Measurements from ENCODE around the gene NR2F2. TPM values are rescaled to one million over a fixed set of nuclear protein-coding genes. Genes with fewer than 3 reads are reported as not detected.

The NR2F2 gene
- total RNA-seq, 1 donor from 2014 or later: 19.1 TPM

DNA sequence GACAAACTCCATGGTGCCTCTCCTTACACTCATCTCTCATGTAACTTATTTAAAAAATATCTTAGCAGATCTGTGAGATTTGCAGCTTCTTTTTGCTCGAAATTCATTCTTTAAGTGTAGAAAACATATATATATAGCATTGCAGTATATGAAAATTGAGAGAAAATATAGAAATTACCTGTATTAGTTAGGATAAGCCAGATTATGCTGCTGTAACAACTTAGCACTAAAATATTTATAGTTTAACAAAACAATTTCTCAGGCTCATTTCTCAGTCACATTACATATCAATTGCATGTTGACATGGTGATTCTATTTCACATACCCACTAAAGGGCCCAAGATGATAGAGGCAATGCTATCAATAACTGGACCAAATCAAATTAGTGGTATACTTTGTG is 54.7 kb downstream of the NR2F2 start:
- Histone ChIP-seq H3K27me3 (ENCODE audit: control insufficient read depth, insufficient read depth, low read length) (no peaks in the 10 kb centered on the region), H3K4me3 (ENCODE audit: low read depth, low read length) (no peak overlapping the region), H3K36me3 (ENCODE audit: control insufficient read depth, insufficient read depth, low read length) (no peaks in the 10 kb centered on the region)
- DNase-seq (ENCODE audit: low read depth): no peak
- TF ChIP-seq, protein P1, sequence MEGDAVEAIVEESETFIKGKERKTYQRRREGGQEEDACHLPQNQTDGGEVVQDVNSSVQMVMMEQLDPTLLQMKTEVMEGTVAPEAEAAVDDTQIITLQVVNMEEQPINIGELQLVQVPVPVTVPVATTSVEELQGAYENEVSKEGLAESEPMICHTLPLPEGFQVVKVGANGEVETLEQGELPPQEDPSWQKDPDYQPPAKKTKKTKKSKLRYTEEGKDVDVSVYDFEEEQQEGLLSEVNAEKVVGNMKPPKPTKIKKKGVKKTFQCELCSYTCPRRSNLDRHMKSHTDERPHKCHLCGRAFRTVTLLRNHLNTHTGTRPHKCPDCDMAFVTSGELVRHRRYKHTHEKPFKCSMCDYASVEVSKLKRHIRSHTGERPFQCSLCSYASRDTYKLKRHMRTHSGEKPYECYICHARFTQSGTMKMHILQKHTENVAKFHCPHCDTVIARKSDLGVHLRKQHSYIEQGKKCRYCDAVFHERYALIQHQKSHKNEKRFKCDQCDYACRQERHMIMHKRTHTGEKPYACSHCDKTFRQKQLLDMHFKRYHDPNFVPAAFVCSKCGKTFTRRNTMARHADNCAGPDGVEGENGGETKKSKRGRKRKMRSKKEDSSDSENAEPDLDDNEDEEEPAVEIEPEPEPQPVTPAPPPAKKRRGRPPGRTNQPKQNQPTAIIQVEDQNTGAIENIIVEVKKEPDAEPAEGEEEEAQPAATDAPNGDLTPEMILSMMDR (IDR thresholded peaks at IDR 0.05; ENCODE audit: insufficient read depth, low read length, poor library complexity, severe bottlenecking): no peak

DNA sequence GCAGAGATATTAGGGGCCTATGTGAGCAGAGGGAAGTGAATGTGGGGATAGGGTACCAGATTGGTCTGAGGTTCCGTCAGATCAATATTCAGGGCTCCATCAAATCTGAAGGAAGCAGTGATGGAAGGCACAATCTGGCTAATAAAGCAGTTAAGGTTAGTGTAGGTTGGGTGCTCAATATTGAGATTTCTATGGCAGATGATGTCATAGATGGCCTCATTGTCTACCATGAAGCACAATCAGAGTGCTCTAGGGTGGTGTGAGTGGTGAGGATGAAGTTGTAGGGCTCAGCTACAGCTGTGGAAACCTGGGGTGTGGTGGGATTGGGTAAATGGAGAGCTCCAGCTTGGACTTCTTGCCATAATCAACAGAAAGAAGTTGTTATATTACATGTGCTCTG is 58.2 kb downstream of the NR2F2 start:
- TF ChIP-seq, protein P1 (IDR thresholded peaks at IDR 0.05; ENCODE audit: insufficient read depth, low read length, poor library complexity, severe bottlenecking): no peak
- no peak for DNase-seq (ENCODE audit: low read depth)
- no peak overlapping the region for H3K4me3 ChIP-seq (ENCODE audit: low read depth, low read length)
- H3K36me3 ChIP-seq (ENCODE audit: control insufficient read depth, insufficient read depth, low read length): no peaks in the 10 kb centered on the region
- H3K27me3 ChIP-seq (ENCODE audit: control insufficient read depth, insufficient read depth, low read length): no peaks in the 10 kb centered on the region
